Glomerular visceral epithelial cell (primary cell): ENCODE data around the gene GNG12.
A peak's percentile ranks its signal among the peaks of the same experiment; 100 is the strongest.

Source experiments
- DNase-seq: peaks from one replicate; pipeline ENCODE4 v3.0.0-alpha.2; 2016; ENCODE audit errors: extremely low spot score

The GNG12 gene

GRCh38 chr1:67815303-67816094 is 17.8 kb downstream of the GNG12 start:
- DNase-seq: peak; percentile 51

GRCh38 chr1:67814121-67814772 is 19.0 kb downstream of the GNG12 start:
- peak; percentile 18 for DNase-seq

- no peak for DNase-seq
Observed at GRCh38 chr1:67812226-67812625, 21.0 kb downstream of the GNG12 start.

GRCh38 chr1:67811781-67812180 is 21.5 kb downstream of the GNG12 start:
- no peak for DNase-seq

- DNase-seq: no peak
Observed at GRCh38 chr1:67809887-67810286, 23.4 kb downstream of the GNG12 start.

- no peak for DNase-seq
Observed at GRCh38 chr1:67807282-67807681, 26.0 kb downstream of the GNG12 start.

GRCh38 chr1:67804710-67805109 is 28.6 kb downstream of the GNG12 start:
- DNase-seq: no peak

- DNase-seq: peak; percentile 53
Observed at GRCh38 chr1:67803380-67804279, 29.6 kb downstream of the GNG12 start.

GRCh38 chr1:67802565-67802964 is 30.7 kb downstream of the GNG12 start:
- DNase-seq: peak; percentile 70

GRCh38 chr1:67801903-67802302 is 31.4 kb downstream of the GNG12 start:
- DNase-seq: peak; percentile 93

GRCh38 chr1:67795179-67795912 is 37.9 kb downstream of the GNG12 start:
- DNase-seq: no peak

GRCh38 chr1:67793562-67793961 is 39.7 kb downstream of the GNG12 start:
- peak; percentile 36 for DNase-seq

GRCh38 chr1:67792741-67793458 is 40.4 kb downstream of the GNG12 start:
- no peak for DNase-seq

- DNase-seq: no peak
Observed at GRCh38 chr1:67792103-67792502, 41.2 kb downstream of the GNG12 start.

GRCh38 chr1:67791686-67792085 is 41.6 kb downstream of the GNG12 start:
- DNase-seq: peak; percentile 95

GRCh38 chr1:67791261-67791660 is 42.0 kb downstream of the GNG12 start:
- no peak for DNase-seq

- DNase-seq: no peak
Observed at GRCh38 chr1:67790201-67790692, 43.0 kb downstream of the GNG12 start.

- DNase-seq: no peak
Observed at GRCh38 chr1:67789551-67789950, 43.7 kb downstream of the GNG12 start.

GRCh38 chr1:67788904-67789303 is 44.4 kb downstream of the GNG12 start:
- no peak for DNase-seq

GRCh38 chr1:67788238-67788790 is 45.0 kb downstream of the GNG12 start:
- no peak for DNase-seq
